Gastroesophageal sphincter (tissue), 4 donors: ENCODE data around the gene TMIE. TPM values are rescaled to one million over a fixed set of nuclear protein-coding genes. Genes with fewer than 3 reads are reported as not detected.

ENCODE experiments used
- ATAC-seq: fragments of 150-250 bp; one replicate; pipeline ENCODE4 v1.9.1; 2016; ENCODE audit warnings: mild to moderate bottlenecking, moderate library complexity
- H3K27ac ChIP-seq, 4 donors: fragments of 200-600 bp; sonication (generic) in 3 of 4; 1 replicate in 3 of 4; 2 replicates in 1 of 4; pipeline ENCODE4 v1.5.1; 2016 to 2019
- H3K27me3 ChIP-seq: fragments of 200-600 bp; sonication (generic); one replicate; pipeline ENCODE4 v1.5.1; 2019
- H3K36me3 ChIP-seq, 2 donors: fragments of 200-600 bp; sonication (generic); one replicate each; pipeline ENCODE4 v1.5.1; 2019; ENCODE audit warnings: control low read depth in 1 of 2
- H3K4me1 ChIP-seq, 3 donors: fragments of 200-600 bp; sonication (generic); 1 replicate in 2 of 3; 2 replicates in 1 of 3; pipeline ENCODE4 v1.5.1; 2016 to 2019; ENCODE audit warnings: control low read depth in 2 of 3
- H3K4me3 ChIP-seq, 2 donors: fragments of 200-600 bp; sonication (generic); one replicate each; pipeline ENCODE4 v1.5.1; 2019; ENCODE audit warnings: mild to moderate bottlenecking in 1 of 2, moderate library complexity in 1 of 2
- H3K9me3 ChIP-seq, 3 donors: fragments of 200-600 bp; sonication (generic); one replicate each; pipeline ENCODE4 v1.5.1; 2017 to 2019; ENCODE audit warnings: control low read depth in 2 of 3
- CTCF ChIP-seq, 4 experiments: fragments of 200-600 bp in 2 of 4; fragments of 450-650 bp in 2 of 4; sonication (generic) in 1 of 4; IDR thresholded peaks; one replicate each; pipeline ENCODE4 v1.5.1; 2017 to 2019; ENCODE audit warnings: antibody characterized with exemption in 4 of 4, mild to moderate bottlenecking in 2 of 4, moderate library complexity in 2 of 4
- EP300 ChIP-seq: sonication (generic); formaldehyde crosslinking; IDR thresholded peaks from one replicate; pipeline ENCODE4 v1.6.1; 2017; ENCODE audit warnings: antibody characterized with exemption, mild to moderate bottlenecking
- POLR2A ChIP-seq, 2 donors: fragments of 450-650 bp; IDR thresholded peaks; one replicate each; pipeline ENCODE4 v1.6.1; 2017; ENCODE audit warnings: antibody characterized with exemption in 2 of 2, mild to moderate bottlenecking in 2 of 2, moderate library complexity in 1 of 2
- POLR2AphosphoS5 ChIP-seq: sonication (generic); formaldehyde crosslinking; IDR thresholded peaks from one replicate; pipeline ENCODE4 v1.6.1; 2017; ENCODE audit warnings: antibody characterized with exemption
- WGBS, 2 donors: methylation state at CpG; one replicate each; pipeline ENCODE4 v1.1.5; 2018; ENCODE audit warnings: low coverage in 1 of 2; 5-methylcytosine and 5-hydroxymethylcytosine counted together
- total RNA-seq, 4 donors: library from RNA; depleted of rRNA; stranded (reverse); fragments of >200 nt; gene quantifications; one replicate each; pipeline ENCODE4 v1.1.0, GENCODE V29; 2016

The TMIE gene
- total RNA-seq, 4 donors from 2014 or later, result 0.15 to 1.4 (median 0.69) TPM; not detected in 1

GRCh38 chr3:46680298-46680826, 20.8 kb upstream of the TMIE start:
- TF ChIP-seq POLR2AphosphoS5 (no peak), POLR2A (IDR thresholded peaks at IDR 0.05) (no peak), EP300 (no peak), CTCF (IDR thresholded peaks at IDR 0.05) (no peak)
- Histone ChIP-seq H3K4me1 (no peaks in the 10 kb centered on the region), H3K27ac (no peak overlapping the region), H3K36me3 (peaks cover 0 to 62% of the 10 kb centered on the region in 2 donors), H3K9me3 (no peaks in the 10 kb centered on the region), H3K27me3 (no peaks in the 10 kb centered on the region), H3K4me3 (no peak overlapping the region)
- 44 to 71% methylated on average over 1 to 3 of the region's 9 CpGs for WGBS, 2 donors
- no peak for ATAC-seq

GRCh38 chr3:46681387-46681786, 19.8 kb upstream of the TMIE start:
- no peak for TF ChIP-seq EP300
- no peak for TF ChIP-seq POLR2A (IDR thresholded peaks at IDR 0.05)
- no peak for TF ChIP-seq CTCF (IDR thresholded peaks at IDR 0.05)
- ATAC-seq, result no peak
- no peaks in the 10 kb centered on the region for H3K27me3 ChIP-seq
- no peak overlapping the region for H3K27ac ChIP-seq
- no peaks in the 10 kb centered on the region for H3K4me1 ChIP-seq
- H3K4me3 ChIP-seq, result no peak overlapping the region
- 59 to 100% methylated on average over 2 to 3 of the region's 10 CpGs for WGBS, 2 donors
- peaks cover 0 to 62% of the 10 kb centered on the region in 2 donors for H3K36me3 ChIP-seq
- H3K9me3 ChIP-seq, result no peaks in the 10 kb centered on the region

- Histone ChIP-seq H3K36me3 (peaks cover 0 to 63% of the 10 kb centered on the region in 2 donors), H3K27ac (no peak overlapping the region), H3K27me3 (no peaks in the 10 kb centered on the region), H3K9me3 (no peaks in the 10 kb centered on the region), H3K4me1 (no peaks in the 10 kb centered on the region), H3K4me3 (no peak overlapping the region)
- WGBS, 2 donors, result 79 to 83% methylated on average over 1 to 8 of the region's 13 CpGs
- ATAC-seq, result no peak
- TF ChIP-seq POLR2A (IDR thresholded peaks at IDR 0.05) (no peak), POLR2AphosphoS5 (no peak), EP300 (no peak), CTCF (IDR thresholded peaks at IDR 0.05) (no peak)
These were observed 19.2 kb upstream of the TMIE start for GRCh38 chr3:46681856-46682540.

GRCh38 chr3:46682974-46683373, 18.2 kb upstream of the TMIE start:
- Histone ChIP-seq H3K27ac (no peak overlapping the region), H3K27me3 (no peaks in the 10 kb centered on the region), H3K4me1 (no peaks in the 10 kb centered on the region), H3K9me3 (no peaks in the 10 kb centered on the region), H3K4me3 (no peak overlapping the region), H3K36me3 (peaks cover 0 to 73% of the 10 kb centered on the region in 2 donors)
- no peak for ATAC-seq
- no peak for TF ChIP-seq CTCF (IDR thresholded peaks at IDR 0.05)
- WGBS, 2 donors, result 20% methylated on average over 1 of the region's 11 CpGs; no CpG with 5 or more reads in 1 of the 2 donors

- no peak overlapping the region for H3K27ac ChIP-seq
- no peak for ATAC-seq
- peaks cover 0 to 77% of the 10 kb centered on the region in 2 donors for H3K36me3 ChIP-seq
- H3K9me3 ChIP-seq, result no peaks in the 10 kb centered on the region
- H3K4me1 ChIP-seq, result peaks cover 0 to 4% (median 0%) of the 10 kb centered on the region in 3 donors
- 100% methylated on average over 1 of the region's 2 CpGs; no CpG with 5 or more reads in 1 of the 2 donors for WGBS, 2 donors
- H3K4me3 ChIP-seq, result no peak overlapping the region
- TF ChIP-seq CTCF (IDR thresholded peaks at IDR 0.05) (no peak), POLR2AphosphoS5 (no peak), EP300 (no peak), POLR2A (IDR thresholded peaks at IDR 0.05) (no peak)
- no peaks in the 10 kb centered on the region for H3K27me3 ChIP-seq
These were observed 16.3 kb upstream of the TMIE start for GRCh38 chr3:46684891-46685290.
